HG02642 (cell line): ENCODE data around the gene SLC15A2.

Experiments
- ATAC-seq: cut with Tn5 transposase; IDR thresholded peaks from one replicate; pipeline ENCODE4 v1.9.1; 2021; ENCODE audit warnings: mild to moderate bottlenecking; ENCODE audit not compliant: unreplicated experiment, poor library complexity

The SLC15A2 gene

DNA sequence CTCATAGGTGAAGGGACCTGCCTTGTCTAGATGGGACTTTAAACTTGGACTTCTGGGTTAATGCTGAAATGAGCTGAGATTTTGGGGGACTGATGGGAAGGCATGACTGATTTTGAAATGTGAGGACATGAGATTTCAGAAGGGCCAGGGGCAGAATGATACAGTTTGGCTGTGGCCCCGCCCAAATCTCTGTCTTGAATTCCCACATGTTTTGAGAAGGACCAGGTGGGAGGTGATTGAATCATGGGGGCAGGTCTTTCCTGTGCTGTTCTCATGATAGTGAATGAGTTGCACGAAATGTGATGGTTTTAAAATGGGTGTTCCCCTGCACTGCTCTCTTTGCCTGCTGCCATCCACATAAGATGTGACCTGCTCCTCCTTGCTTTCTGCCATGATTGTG lies 85.0 kb downstream of the SLC15A2 start:
- no peak for ATAC-seq

DNA sequence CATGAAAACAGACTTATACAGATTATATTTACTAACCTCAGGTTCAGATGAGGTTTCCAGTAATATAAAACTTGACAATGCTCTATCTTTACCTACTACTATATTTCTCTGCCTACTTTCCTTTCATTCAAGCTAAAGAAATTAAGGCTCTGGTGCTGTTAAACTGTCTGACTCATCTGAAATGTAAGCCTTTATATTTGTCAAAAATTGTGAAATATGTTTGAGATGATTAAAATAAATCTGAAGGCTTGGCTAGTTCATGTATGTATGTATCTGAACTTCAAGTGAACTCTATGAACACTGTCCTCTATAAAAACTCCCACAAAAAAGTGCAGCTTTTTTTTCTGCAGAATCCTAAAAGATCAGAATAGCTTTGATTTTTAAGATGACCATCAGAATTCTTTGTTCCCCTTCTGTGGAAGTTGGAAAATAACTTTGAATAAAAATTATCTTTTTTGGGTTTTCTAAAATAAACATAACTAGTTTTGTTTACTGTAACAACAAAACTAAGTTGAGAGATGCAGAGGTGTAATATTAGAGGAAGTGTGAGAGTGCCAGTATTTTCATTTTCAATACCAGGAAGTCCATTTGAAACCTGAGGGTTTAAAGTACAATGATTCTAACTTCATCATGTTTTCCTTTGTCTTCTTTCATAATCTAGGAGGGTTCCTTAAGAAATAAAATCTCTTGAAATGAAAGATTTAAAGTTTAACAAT lies 85.7 kb downstream of the SLC15A2 start:
- ATAC-seq: peak; percentile 61

DNA sequence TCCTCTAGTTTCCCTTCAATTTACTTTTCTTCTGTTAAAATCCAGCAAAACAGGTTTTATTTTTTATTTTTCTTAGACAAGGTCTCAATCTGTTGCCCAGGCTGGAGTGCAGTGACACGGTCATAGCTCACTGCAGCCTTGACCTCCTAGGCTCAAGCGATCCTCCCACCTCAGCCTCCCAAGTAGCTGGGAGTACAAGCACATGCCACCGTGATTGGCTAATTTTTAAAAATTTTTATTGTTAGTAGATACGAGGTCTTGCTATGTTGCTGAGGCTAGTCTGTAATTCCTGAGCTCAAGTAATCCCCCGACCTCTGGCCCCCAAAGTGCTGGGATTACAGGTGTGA lies 86.2 kb downstream of the SLC15A2 start:
- ATAC-seq: peak; percentile 24

DNA sequence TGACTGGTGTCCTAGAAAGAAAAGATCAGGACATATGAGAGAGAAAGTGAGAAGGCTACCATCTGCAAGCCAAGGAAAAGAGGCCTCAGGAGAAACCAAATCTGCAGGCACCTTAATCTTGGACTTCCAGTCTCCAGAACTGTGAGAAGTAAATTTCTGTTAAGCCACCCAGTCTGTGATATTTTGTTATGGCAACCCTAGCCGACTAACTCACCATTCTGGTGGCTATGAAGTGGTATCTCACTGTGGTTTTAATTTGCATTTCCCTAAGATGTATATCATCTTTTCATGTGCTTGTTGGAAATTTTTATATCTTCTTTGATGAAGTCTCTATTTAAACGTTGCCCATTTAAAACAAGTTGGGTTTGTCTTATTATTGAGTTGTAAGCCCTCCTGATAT lies 87.3 kb downstream of the SLC15A2 start:
- ATAC-seq: no peak

DNA sequence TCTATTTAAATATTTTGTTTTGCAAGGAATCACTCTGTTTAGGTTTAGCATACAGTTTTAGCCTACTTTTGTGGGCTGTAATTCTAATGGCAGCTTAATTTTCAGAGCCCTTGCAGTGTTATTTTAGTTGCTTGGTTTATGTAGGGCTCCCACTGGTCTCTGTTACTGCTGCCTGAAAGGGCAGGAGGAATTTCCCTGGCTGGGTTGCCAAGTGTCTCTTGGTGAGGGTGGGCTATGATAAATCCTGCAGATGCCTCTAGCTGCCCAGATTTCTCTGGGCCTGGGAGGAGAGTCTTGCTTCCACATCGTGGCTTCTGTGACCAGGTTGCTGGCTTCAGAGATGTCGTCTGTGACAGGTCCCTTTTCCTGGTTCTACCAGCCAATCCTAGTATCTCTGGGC lies 91.6 kb downstream of the SLC15A2 start:
- no peak for ATAC-seq

DNA sequence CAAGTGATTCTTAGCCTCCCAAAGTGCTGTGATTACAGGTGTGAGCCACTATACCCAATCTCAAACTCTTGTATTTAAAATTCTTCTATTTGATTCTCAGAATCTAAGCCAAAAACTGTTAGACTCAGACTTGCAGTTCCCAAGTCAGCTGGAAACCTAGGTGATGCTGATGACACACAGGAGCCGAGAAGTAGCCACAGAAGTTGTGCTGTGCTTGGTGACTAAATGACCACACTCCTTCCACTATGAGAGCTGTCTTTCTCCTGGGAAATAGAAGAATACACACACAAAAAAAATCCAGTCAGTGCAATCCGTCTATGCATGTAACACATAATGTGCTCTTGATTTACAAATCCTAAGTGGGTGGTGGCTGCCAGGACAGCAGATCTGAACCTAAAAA lies 93.9 kb downstream of the SLC15A2 start:
- no peak for ATAC-seq

DNA sequence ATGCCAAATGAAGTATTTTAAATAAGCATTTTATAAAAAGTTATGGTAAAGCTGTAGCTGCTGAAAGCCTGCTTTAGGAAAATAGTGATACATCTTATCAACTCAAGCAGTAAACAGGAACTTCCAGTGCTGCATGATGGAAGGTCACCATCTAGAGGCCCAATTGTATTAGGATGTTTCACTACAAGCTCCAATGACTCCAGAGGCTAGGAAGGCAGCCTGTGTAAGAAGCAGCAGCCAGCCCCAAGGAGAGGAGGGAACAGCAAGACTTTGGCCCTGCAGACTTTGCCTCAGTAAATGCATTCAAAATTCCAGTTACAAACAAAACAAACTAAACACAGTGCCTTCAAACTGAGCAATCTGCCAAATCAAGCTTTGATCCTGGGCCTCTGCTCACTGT lies 95.7 kb downstream of the SLC15A2 start:
- ATAC-seq: no peak

DNA sequence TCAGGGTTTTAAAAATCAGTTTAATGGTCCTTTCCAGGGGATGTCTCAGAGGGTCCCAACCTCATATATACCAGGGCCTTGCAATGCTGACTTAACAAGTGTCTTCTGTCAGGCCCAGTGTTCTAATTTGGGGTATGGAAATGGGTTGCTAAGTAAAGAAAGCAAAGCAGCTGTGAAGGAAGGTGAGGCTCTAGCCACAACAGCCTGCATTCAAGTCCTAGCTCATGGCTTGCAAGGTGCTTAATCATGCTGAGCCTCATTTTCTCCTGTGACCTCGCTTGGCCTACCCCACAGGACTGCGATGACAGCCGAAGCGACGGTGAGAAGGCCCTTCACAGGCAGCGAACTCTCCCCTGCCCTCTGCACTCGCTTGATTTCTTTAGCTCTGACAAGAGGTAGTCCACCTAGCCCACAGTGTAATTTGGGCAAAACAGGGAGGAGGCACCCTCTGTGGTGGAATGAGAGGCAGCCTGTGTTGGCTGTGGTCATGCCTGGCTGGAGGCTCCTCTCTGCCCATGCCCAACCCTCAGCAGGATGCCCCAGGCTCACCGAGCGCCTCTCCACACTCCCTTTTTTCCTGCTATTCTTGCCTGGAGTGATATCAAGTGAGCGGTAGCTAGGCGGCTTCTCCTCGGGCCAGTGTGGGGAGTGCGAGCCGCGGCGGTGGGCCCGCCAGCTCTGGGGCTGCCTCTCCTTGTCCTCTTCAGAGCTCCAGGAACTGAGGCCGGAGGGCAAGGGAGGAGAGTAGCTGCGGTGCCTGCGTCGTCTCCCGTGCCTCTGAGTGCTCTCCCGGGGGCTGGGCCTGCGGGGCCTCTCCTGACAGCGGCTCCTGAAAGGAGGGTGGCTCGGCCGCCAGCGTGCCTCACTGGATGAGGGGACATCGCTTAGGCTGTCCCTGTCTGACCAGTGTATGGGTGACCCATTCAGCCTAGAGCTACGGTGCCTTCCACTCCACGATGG lies 98.7 kb downstream of the SLC15A2 start:
- peak; percentile 55 for ATAC-seq
